SK-N-MC (cell line): ENCODE data around the gene WDR27.
"Not testable (repeated sequence)": the region's sequence is repeated elsewhere in the genome, so short reads cannot be mapped to it uniquely, and the experiment has no call there.

Source experiments
- DNase-seq: peaks from one replicate; pipeline ENCODE4 v3.0.0-alpha.2; 2011; ENCODE audit warnings: low read depth, low spot score
- H3K27ac ChIP-seq: fragments of 200-600 bp; sonication (generic); 2 replicates; pipeline ENCODE4 v1.5.1; 2016; ENCODE audit warnings: mixed run types
- H3K36me3 ChIP-seq: fragments of 200-600 bp; sonication (generic); 2 replicates; pipeline ENCODE4 v1.6.1; 2017; ENCODE audit warnings: antibody characterized with exemption, low read length, mixed read lengths; ENCODE audit not compliant: insufficient read depth
- H3K4me3 ChIP-seq: fragments of 200-600 bp; sonication (generic); 2 replicates; pipeline ENCODE4 v1.5.1; 2016
- H3K9ac ChIP-seq: fragments of 200-600 bp; sonication (generic); 2 replicates; pipeline ENCODE4 v1.8.0; 2017; ENCODE audit warnings: mixed run types, mixed read lengths; ENCODE audit not compliant: insufficient read length
- H3K9me3 ChIP-seq: fragments of 200-600 bp; sonication (generic); 2 replicates; pipeline ENCODE4 v1.6.1; 2017; ENCODE audit warnings: low read depth, mild to moderate bottlenecking, antibody characterized with exemption, low read length, moderate library complexity, mixed read lengths
- EZH2 ChIP-seq: fragments of 200-600 bp; sonication (generic); IDR thresholded peaks from one replicate; pipeline ENCODE4 v1.6.1; 2017; ENCODE audit warnings: antibody characterized with exemption
- FOXP2 ChIP-seq: optimal IDR thresholded peaks from 2 replicates; pipeline ENCODE3; 2011; ENCODE audit warnings: mild to moderate bottlenecking, moderate library complexity; ENCODE audit not compliant: insufficient read depth; ENCODE audit errors: extremely low read length, control extremely low read depth
- POLR2AphosphoS5 ChIP-seq: IDR thresholded peaks from 2 replicates; pipeline ENCODE4 v1.6.1; 2012; ENCODE audit warnings: mild to moderate bottlenecking, low read depth, low read length, borderline replicate concordance

WDR27 gene

DNA sequence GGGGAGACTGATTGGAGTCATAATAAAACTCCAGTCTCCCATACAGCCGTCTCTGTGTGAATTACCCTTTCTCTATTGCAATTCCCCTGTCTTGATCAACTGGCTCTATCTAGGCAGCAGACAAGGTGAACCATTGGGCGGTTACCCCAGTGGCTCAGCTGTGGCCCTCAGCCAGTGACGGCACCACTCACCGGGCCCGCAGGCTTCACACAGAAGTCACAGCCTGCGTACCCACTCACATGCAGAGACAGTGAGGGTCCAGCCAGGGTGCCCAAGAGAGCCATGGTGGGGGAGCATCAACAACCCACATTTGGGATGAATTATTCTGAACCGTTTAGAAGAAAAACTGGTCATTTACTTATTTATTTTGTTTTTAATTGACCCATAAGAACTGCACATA is 78.5 kb downstream of the WDR27 start:
- no peak for DNase-seq
- TF ChIP-seq FOXP2 (no peak), EZH2 (no peak), POLR2AphosphoS5 (no peak)
- Histone ChIP-seq H3K27ac (no peak overlapping the region), H3K36me3 (peaks cover 4% of the 10 kb centered on the region; the same call in 1 of the 2 replicates), H3K9me3 (no peaks in the 10 kb centered on the region), H3K9ac (no peak overlapping the region), H3K4me3 (no peak overlapping the region)

DNA sequence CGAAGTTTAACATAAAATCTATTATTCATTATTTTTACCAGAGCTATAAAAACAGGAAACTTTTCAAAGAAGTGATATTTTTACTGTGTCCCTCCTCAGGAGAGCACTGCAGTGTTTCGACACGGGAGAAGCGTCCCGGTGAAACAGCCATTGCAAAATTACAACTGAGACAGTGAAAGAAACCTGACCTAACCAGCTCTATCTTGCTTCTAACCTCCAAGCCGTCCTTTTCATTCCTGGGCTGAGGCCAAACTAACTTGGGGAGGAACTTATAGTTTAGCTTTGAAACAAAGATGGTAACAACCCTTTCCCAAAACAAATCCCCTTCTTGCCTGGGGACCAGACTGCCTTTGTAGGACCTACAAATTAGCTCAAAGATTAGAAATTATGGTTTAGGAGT is 79.2 kb downstream of the WDR27 start:
- TF ChIP-seq FOXP2 (no peak), EZH2 (no peak), POLR2AphosphoS5 (no peak)
- no peak for DNase-seq
- H3K4me3 ChIP-seq, result no peak overlapping the region
- H3K36me3 ChIP-seq, result peaks cover 4% of the 10 kb centered on the region; the same call in 1 of the 2 replicates
- H3K9ac ChIP-seq, result no peak overlapping the region
- H3K27ac ChIP-seq, result no peak overlapping the region
- no peaks in the 10 kb centered on the region for H3K9me3 ChIP-seq

DNA sequence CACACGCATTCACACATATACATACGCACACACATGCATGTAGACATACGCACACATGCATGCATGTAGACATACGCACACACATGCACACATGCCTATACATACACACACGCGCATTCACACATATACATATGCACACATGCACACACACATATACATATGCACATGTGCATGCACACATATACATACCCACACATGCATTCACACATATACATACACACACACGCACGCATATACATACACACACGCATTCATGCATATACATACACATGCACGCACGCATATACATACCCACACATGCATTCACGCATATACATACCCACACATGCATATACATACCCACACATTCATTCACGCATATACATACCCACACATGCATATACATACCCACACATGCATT is 80.5 kb downstream of the WDR27 start:
- Histone ChIP-seq H3K9me3 (no peaks in the 10 kb centered on the region), H3K9ac (no peak overlapping the region), H3K27ac (no peak overlapping the region), H3K36me3 (peaks cover 4% of the 10 kb centered on the region; the same call in 1 of the 2 replicates), H3K4me3 (no peak overlapping the region)
- TF ChIP-seq EZH2 (no peak), FOXP2 (no peak), POLR2AphosphoS5 (no peak)
- no peak for DNase-seq

DNA sequence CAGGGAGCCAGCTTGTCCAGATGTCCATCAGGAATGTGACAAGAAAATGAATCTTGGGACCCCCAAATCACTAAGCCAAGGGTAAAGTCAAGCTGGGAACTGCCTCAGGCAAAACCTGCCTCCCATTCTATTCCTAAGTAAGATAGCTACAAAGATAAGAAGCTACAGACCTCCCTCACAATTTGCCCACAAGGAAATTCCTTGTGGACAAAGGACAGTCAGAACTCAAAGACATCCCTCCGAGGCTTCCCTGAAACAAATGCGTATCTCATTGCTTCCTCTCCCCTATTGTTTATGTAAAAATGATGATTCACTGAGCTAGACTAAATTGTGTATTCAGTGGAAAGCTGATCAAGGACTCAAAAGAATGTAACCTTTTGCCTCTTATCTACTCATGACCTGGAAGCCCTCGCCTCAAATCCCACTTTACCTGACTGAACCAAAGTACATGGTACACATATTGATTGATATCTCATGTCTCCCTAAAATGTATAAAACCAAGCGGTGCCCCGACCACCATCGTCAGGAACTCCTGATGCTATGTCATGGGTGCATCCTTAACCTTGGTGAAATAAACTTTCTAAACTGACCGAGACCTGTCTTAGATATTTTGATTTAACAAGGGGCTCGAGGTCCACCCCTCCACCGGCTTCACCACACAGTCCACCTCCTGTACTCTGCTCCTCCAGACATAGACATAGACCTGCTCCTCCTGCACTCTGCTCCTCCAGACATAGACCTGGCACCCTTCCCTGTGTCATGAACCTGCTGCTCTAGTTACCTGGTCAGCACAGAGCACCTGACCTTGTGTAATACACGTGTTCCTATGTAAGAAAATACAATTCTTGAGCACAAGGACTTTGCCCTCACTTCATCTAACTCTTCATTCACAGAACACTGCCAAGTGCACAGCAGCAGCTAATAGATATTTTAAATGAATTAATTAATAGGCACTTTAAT is 81.4 kb downstream of the WDR27 start:
- Histone ChIP-seq H3K9ac (no peak overlapping the region), H3K27ac (no peak overlapping the region)
- no peak for DNase-seq

DNA sequence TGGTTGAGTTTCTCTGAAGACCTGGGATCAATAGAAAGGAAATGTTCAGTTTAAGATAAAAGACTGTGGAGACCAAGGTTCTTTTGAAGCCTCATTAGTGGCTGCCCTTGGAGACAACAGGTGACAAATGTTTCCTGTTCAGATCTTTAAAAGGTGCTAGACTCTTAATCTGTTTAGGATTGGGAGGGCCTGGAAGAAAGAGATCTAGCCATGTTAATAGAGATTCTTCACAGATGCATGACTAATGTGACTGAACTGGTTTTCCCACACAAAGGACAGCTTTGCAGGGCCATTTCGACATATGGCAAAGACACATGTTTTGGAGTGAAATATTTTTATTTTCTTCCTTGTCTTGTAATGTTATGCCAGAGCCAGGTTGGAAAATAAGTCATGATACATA is 82.2 kb downstream of the WDR27 start:
- peaks cover 4% of the 10 kb centered on the region; the same call in 1 of the 2 replicates for H3K36me3 ChIP-seq
- H3K4me3 ChIP-seq, result no peak overlapping the region
- no peaks in the 10 kb centered on the region for H3K9me3 ChIP-seq
- DNase-seq, result no peak
- no peak overlapping the region for H3K9ac ChIP-seq
- TF ChIP-seq POLR2AphosphoS5, result no peak
- no peak for TF ChIP-seq FOXP2
- no peak for TF ChIP-seq EZH2
- H3K27ac ChIP-seq, result no peak overlapping the region

More for the DNA sequence above, 81.4 kb downstream of the WDR27 start:
- H3K36me3 ChIP-seq, result peaks cover 4% of the 10 kb centered on the region; the same call in 1 of the 2 replicates
- no peak overlapping the region for H3K4me3 ChIP-seq
- H3K9me3 ChIP-seq, result no peaks in the 10 kb centered on the region
- TF ChIP-seq POLR2AphosphoS5 (no peak), EZH2 (no peak), FOXP2 (no peak)

DNA sequence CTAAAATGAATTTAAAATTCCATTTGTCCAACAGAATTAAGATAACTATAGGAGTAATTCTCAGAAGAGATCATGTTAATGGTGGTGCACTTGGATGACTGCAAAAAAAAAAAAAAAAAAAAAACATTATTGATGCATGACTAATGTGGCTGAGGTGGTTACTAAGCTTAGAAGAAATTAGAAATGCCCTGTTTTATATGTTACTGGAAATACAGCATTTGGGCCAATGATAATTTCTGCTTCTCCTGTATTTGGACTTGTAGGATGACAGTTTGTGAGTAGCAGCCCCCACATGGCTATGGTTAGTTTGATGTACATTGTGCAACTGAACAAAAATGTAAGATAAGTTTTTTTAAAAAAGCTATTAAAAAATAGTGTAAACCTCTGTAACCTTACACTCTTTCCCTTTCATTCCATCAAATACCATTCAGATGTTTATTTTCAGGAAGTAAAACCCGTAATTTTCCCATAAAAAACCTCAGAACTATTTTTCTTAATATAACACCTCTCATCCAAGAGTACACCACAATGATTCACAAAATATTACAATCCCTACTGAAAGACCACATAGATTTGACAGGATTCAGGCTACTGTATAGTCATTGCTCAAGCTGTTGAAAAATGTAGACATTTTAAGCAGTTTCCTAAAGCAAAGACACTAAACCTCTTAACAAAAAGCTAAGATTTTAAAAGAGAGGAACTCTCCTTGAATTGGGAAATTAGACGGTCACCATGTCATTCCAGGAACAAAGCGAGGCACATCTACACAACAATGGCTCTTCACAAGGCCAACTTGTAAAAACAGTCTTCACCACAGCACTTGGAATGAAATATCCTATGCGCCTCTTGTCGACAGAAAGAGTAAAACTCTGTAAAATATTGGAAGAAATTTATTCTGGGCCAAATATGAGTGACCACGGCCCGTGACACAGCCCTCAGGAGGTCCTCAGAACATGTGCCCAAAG is 83.0 kb downstream of the WDR27 start:
- Histone ChIP-seq H3K36me3 (no peaks in the 10 kb centered on the region; the same call in 1 of the 2 replicates), H3K9me3 (no peaks in the 10 kb centered on the region), H3K27ac (peak overlapping the region; percentile 11; the same call in 1 of the 2 replicates), H3K9ac (no peak overlapping the region), H3K4me3 (no peak overlapping the region)
- no peak for DNase-seq
- TF ChIP-seq FOXP2 (no peak), POLR2AphosphoS5 (no peak), EZH2 (no peak)

DNA sequence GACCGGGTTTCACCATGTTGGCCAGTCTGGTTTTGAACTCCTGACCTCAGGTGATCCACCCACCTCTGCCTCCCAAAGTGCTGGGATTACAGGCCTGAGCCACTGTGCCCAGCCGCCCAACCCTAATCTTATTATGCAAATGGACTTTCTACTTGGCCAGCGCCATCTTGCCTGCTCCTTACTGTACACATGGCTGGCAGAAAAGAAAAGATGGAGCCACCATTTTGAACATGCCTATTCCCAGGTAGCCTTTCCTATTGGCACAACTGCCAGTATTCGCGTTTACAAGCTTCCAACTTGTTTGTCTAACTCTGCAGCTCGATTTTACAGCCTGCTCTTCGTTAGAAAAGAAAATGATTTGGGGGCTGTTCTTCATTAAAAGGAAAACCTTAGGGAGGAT is 84.3 kb downstream of the WDR27 start:
- no peaks in the 10 kb centered on the region for H3K36me3 ChIP-seq
- DNase-seq, result no peak
- H3K27ac ChIP-seq, result no peak overlapping the region
- no peak for TF ChIP-seq POLR2AphosphoS5
- no peak overlapping the region for H3K4me3 ChIP-seq
- no peaks in the 10 kb centered on the region for H3K9me3 ChIP-seq
- H3K9ac ChIP-seq, result no peak overlapping the region

DNA sequence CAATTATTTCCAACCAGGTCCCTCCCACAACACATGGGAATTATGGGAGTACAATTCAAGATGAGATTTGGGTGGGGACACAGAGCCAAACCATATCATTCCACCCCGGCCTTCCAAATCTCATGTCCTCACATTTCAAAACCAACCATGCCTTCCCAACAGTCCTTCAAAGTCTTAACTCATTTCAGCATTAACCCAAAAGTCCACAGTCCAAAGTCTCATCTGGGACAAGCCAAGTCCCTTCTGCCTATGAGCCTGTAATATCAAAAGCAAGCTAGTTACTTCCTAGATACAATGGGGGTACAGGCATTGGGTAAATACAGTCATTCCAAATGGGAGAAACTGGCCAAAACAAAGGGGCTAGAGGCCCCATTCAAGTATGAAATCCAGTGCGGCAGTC is 93.2 kb downstream of the WDR27 start:
- not testable (repeated sequence) for H3K27ac ChIP-seq, H3K9ac ChIP-seq, DNase-seq

More for the DNA sequence above, 93.2 kb downstream of the WDR27 start:
- not testable (repeated sequence) for H3K4me3 ChIP-seq, H3K9me3 ChIP-seq, H3K36me3 ChIP-seq
